ENCODE data around the gene CAPN13.
"Not testable (repeated sequence)": the region's sequence is repeated elsewhere in the genome, so short reads cannot be mapped to it uniquely, and the experiment has no call there.

GRCh38 chr2:30697242-30698103, 109.8 kb downstream of the CAPN13 start:
- not testable (repeated sequence) for TF ChIP-seq POLR2AphosphoS5, CTCF, POLR2A, EP300 (IDR thresholded peaks at IDR 0.05)

Data from stomach (tissue), 4 donors.